Stimulated activated CD8-positive, alpha-beta memory T cell treated with anti-CD3 and anti-CD28 coated beads, Interleukin-15, amount 100 ng/mL, for 48 hours (primary cell): ENCODE measurements around the gene TUBB1.
A peak's percentile ranks its signal among the peaks of the same experiment; 100 is the strongest.

ENCODE experiments used
- DNase-seq, 2 donors: peaks; one replicate each; pipeline ENCODE4 v3.0.0-alpha.2; 2020; ENCODE audit warnings: low read depth in 2 of 2

Gene TUBB1

DNA sequence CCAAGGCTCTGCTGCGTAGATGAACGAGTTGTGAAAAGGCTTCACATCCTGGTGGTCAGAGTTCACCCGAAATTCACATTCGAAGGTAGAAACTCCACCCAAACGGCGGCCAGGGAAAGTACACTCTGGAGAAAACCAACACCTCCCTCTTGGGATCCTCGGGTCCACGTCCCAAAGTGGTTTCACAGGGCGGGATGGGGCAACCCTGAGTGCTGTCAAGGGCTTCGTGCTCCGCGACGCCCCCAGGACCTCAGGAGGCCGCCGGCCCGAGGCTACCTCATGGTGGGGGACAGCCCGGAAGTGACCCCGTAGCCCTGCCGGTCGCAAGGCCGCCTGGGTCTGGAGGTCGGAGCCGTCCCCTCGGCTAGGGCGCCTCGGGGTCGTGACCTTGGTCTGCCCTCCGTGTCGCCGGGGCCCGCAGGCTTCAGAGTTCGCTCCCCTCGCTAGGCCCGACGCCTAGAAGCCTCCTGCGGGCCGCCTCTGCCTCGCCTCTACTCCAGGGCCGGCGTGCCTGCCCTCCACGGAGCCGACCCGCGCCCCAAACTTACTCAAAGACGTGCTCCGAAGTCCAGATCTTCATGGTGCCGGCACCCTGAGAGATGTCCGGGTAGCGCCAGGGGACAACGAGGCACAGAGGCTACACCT is 23.0 kb downstream of the TUBB1 start, which contains the start of gene PRELID3B:
TSS of gene PRELID3B (minus strand) at position 636 of the 645 bp plus-strand sequence. CDS start at position 580, 56 bp downstream.
- DNase-seq, result no peak

DNA sequence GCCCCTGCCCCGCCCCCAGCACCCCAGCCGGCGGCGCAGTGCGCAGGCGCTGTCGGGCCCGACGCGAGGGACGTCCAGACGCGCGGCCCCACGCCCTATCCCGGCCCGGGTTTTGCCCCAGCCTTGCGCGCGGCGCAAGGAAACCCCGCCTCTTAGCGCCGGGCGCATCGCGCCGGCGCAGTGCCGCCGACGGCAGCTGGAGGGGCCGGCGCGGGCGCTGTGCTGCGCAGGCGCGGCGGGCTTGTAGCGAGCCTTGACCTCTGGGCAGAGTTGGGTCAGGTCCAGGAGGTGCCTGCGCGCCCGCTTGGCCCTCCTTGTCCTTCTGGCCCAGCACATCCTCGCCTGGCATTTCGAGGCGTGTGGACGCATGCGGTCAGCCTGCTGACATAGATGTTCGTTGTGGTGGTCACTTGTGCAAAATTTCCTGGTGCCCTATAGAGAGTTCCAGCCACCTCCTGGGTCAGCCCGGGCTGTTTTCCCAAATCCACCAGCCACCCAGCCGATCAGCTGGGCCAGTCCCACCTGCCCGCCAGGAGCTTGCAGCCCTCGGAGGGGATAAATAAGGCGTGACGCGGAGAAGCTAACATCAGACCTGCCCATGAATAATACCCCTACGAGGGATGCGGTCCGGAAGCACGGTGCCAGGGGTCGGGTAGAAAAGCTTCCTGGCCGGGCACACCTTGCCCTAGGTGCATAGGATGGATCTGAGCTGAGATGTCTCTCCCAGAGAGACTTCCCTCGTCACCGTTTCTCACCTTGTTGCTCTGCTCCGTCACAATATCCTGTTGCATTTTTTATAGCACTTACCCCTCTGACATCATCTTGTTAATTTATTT is 23.8 kb downstream of the TUBB1 start:
- DNase-seq, result peak; percentile 92 to 93

DNA sequence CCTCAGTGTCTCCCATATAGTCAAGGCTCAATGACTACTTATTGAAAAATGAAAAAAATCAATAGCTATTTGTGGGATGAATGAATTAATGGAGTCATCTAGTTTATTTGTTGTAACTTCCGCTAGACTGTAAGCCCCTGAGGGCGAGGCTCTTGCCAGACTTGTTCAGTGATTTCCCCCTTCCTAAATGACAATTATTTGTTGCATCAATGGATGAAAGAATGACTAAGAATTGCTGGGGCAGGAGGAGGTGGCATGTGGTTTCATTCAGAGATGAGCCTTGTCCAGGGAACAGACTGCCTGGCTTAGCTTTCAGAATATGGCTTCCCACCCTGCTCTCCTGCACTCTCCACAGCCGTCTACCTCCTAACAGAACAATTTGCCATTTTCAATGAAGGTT is 24.5 kb downstream of the TUBB1 start:
- DNase-seq, result no peak

DNA sequence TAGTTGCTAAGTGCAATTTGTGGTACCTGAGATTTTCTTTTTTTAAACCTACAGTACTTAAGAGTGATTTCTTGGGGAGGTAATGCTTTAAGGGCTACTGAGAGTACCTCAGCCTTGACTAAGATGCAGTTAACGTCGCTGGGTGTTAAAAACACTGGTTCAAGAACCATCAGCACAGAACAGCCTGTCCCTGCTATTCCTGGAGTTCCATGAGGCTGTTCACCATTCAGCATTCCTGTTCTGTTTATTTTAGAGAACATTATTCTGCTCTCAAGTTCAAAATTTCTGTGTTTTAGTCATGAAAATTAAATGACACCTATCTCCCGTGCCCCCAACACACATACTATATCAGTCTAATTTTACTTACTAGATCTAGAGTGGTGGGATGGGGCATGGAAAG is 25.1 kb downstream of the TUBB1 start:
- no peak for DNase-seq

DNA sequence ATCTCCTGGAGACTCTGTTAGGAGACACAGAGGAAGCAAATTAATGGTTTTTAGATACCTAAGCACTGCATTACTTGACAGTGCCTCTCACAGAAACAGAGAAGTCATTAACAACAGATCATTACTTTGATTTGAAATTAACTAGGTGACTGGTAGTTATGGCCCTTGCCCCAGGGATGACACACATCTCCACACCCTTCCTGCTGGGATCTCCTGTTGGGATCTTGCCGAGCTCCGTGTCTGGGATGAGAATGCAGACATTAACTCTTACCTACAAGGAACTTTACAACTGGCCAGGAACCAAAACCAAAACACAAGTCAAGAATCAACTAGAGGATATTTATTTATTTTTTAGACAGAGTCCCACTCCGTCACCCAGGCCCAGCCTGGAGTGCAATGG is 25.6 kb downstream of the TUBB1 start:
- no peak for DNase-seq

DNA sequence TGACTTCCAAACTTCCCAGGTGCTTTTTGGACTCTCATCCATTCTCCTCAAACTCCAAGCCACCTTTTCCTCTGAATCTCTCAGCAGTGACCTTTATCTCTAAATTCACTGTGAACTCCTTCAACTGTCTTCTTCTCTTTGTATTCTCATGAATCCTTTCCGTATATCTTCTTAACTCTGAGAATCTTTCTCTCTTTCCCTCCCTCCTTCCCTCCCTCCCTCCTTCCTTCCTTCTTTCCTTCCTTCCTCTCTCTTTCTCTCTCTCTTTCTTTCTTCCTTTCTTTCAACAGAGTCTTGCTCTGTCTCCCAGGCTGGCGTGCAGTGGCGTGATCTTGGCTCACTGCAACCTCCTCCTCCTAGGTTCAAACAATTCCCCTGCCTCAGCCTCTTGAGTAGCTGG is 27.6 kb downstream of the TUBB1 start:
- no peak for DNase-seq

DNA sequence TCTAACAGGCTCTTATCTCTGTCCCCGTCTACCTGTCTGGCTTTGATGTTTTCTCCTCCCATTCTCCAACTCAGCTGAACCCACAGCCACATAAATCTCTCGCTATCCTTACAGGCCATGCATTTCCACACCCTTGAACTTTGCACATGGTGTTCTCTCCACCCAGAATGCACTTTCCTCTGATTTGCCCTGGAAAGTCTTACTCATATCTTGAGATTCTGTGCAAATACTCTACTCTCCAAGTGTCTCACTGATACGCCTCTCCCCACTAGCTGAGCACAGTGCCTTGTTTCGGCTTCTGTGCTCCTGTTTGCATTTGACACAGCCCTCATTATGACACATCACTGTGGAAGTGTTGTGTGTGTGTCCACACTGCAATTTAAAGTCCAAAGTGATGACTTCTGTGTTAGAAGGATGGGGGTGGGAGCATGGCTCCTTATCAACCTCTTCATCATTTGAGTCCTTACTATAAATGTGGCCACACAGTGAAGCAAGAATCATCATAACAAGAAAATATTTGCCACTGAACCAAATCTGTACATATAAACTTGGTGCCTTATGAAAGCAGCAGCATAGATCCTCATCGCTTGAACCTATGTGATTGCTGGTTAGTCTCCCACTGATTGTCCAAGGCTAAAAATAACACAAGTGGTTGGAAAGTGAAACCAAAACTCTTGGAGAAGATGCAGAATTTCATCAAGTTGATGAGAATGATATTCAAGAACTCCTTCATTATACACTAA is 28.9 kb downstream of the TUBB1 start:
- peak in 1 of 2 donors; percentile 25 for DNase-seq

DNA sequence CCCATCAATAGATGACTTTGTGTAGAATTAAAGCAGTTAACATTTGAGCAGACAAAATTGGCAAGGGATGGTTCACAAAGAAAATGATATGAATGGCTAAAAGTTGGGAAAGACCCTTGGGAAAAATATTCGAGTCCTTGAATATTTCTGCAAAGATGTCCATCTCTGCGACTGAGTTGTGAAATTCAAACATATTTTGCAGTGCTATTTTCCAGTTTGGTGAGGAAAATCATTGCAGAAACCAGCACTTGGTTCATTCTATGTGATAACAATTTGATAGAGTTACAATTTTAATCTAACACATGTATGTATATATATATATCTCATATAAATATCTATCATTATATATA is 29.4 kb downstream of the TUBB1 start:
- no peak for DNase-seq

DNA sequence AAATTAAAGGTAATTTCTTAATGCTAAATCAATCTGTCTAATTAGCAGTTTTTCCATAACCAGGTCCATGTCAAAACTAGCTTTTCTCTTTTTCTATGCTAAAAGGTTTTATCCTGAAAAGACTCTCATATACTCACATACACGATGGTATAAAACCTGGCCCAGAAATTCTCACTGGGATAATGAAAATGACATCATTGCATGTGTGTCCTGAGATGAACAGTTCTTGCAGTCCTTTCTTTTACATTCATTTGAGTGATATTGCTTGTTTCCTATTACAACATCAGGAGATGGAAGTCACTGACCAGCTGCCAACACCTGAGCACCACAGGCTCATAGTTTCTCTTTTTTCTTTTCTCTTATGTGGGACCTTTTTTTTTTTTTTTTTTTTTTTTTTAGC is 31.2 kb downstream of the TUBB1 start:
- DNase-seq, result no peak

DNA sequence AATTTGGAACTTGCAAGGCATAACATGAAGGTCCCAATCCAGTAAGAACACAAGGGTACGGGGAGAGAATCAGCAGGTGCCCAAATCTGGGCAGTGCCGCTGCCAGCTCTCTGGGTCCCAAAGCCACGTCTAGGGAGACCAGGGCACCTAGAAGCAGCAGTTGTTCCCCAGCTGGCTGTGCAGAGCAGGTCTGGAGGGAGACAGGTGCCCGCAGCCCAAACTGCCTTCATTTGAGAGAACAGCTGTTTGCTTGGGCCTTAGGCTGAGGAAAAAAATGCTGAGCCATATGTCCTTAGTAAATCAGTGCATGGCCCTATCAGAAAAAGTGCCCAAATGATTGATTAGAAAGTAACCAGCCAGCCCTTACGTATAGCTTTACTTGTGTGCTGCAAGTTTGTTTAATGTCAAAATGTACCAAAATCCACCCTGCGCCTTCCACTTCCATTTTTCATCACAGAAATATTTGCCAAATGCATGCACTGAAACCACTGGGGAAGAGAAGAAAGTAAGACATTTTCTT is 32.5 kb downstream of the TUBB1 start:
- no peak for DNase-seq

DNA sequence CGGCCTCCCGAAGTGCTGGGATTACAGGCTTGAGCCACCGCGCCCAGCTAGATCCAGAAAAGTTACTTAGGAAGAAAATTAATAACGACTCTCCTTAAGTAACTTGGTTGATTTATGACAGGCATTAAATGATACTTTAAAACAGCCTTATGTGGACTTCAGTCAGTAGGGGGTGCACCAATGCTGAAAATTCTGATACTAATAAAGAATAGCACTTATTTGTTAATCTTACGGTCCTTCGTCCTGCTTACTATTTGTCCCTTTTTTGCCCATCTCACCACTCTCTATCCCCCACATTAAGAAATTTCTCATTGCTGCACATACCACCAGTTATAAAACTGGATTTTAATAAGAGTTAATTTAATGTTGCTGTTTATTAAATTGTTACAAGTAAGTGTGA is 36.1 kb downstream of the TUBB1 start:
- no peak for DNase-seq

DNA sequence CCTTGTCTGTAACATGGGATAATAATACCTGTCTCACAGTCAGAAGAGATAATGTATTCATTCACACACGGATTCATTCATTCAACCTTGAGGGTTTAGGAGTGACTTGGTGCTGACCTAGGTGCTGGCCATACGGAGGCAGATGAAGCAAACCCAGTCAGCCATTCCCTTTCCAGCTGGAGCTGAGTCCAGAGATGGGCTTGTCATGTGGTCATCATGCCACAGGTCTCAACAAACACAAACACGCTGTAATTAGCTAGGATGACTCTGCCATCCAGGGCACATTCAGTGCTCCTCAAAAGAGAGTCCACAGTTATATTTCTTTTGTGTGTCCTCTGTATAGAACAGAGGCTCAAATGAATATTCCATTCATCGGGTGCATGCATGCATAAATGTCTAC is 42.9 kb downstream of the TUBB1 start:
- DNase-seq, result no peak

DNA sequence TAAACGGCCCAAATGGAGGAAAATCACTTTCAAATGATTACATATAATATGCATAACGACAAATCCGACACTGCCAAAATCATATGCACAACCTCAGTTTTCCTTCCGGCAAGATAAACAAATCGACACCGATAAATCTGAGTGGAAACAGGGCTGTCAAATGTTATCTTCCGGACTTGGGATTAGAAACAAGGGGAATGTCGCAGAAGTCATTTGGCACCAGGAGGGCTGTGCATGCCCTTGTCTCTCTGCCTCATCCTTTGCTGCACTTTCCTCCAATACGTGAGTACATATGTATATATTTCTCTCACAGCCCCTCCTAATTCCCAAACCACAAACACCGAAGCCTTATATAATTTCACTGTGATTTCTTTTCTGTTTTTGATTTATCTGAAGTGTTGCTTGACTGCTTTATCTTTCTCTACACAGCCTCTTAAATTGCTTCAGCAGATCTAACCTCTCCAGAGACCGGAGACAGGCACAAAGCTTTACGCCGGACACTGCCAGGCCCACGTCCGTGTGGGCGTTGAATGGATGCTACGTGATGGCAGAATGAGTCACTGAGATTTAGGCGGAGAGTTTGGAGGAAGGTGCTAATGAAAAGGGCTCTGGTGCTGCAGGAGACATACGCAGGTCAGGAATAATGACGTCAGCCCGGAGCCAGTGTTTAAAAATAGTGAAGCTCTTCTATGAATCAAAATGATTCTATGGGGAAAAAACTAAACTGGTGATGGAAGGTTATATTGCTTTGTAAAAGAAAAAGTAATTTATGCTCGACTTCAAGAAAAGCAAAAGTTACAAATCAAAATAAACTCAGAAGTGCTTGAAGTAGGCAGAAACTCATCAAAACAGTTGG is 44.4 kb downstream of the TUBB1 start:
- no peak for DNase-seq

DNA sequence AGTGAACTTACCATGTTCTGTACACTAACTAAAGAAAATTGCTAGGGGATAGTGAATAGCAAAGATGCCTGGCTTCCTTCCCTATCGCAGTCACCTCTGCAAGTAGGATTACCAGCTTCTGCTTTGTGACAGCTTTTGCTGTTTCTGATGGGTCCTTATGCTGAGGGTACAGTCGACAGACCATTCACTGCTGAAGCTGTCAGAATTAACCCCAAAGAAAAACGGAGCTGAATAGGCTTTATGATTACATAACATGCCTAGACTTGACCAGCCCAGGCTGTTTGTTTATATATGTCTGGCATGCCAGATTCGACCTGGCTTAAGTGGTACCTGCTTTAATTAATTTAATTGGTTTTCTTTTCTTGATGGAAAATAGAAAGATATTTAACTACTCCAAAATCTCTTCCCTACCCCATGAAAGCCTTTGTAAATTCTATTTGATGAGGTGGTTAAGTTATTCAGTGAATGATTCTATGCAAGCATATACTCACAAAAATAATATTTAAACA is 45.0 kb downstream of the TUBB1 start:
- DNase-seq, result no peak

DNA sequence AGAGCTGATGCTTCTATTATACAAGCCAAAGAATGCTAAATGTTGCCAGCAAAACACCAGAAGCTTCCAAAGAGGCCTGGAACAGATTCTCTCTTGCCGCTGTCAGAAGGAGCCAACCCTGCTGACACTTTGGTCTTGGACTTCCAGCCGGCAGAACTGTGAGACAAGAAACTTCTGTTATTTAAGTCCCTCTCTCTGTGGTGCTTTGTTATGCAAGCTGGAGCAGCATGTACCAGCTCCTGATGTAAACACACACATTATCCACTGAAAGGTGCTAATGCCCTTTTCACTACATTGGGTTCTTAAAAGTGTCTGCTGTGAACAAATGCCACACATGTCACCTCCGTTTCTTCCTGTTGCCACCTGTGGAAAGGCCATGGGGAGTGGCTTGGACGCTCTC is 49.3 kb downstream of the TUBB1 start:
- no peak for DNase-seq

DNA sequence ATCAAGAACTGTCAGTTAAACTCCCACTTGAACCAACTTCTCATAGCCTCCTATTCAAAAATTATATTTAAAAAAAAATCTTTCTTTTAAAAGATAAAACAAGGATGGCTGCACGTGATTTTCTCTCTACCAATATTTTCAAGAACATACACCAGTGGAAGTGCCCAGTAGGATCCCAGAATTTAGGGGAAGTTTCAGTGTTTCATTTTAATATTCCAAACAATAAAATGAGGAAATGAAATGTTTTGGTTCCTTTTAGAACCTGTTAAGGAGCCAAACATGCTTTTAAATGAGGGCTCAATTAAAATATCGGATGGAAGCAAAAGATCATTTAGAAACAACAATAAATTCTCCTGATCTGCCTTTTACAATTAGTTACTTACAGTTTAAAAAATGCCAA is 49.8 kb downstream of the TUBB1 start:
- DNase-seq, result no peak

DNA sequence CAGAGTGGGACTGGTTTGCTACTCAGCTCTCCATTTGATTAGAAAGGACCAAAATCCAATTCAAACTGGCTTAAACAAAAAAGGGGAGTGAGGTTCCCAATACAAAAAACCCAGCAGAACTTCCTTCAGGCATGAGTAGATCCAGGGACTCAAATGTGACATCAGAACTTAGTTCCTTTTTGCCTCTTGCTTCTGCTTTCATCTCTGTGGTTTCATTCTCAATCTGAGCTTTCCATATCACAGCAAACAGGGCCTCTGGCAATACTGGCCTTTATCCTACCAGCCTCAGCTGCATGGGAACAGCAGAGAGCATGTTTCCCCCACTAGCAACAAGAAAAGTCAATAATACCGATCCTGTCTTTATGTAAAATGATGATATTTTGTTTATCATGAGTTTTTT is 52.0 kb downstream of the TUBB1 start:
- DNase-seq, result no peak

DNA sequence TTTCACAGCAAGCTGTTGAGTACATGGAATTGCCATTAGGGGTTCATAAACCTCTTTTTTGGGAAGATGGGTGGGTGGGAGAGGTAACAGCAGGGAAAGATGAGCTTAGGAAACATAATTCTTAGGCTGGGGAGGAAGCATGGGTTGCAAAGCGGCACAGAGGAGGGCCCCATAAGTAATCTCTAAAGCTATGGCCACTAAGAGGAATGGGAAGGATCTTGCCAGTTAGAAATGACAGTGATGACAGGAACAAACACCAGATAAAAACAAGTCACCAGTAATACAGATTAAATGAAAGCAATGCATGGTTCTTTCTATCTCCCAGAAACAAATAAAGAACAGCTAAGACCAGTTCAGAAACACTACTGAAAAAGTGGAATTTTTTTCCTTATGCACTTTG is 54.4 kb downstream of the TUBB1 start:
- no peak for DNase-seq

DNA sequence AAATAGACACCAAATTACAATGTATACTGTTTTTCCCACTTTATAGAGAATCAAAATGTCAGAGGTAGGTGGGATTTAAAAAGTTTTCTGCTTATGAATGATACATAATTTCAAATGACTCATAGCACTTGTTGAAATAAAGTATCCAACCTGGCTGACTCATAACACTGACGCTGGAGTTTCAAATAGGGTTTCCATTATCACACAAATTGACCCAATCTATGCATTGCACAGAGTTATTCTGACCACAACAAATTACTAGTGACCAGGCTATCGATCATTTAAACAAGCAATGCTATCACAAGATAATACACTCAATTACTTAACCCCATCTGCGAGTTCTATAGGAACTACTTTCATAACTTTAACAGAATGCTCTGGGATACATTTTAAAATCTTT is 55.2 kb downstream of the TUBB1 start:
- DNase-seq, result no peak

DNA sequence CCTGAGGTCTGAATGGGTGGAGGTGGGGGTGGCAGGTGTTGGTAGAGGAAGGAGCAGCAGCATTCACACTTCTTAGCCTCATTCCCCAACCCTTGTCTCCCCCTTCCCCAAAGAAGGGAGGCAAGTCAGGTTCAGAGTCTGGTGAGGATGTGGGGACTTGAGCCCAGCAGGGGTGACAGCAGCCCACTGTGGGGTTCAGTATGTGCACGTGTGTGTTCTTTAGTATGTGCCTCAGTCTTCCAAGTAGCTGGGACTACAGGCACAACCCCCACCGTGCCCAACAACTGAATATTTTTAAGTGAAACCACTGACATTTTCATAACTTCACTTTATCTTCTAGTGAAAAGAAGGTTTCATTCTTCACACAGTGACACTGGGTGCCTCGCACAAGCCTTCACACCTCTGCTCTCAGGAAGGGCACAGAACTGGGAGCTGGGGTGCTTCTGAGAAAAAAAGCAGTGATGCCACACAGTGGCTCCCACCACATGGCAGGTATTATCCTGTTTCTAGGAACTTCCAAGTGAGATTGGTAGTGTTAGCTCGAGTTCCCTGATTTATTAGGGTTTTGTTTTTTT is 56.8 kb downstream of the TUBB1 start:
- peak in 1 of 2 donors; percentile 14 for DNase-seq
